ENCODE data around the gene UBAP1L.
A peak's percentile ranks its signal among the peaks of the same experiment; 100 is the strongest.
"Not testable (repeated sequence)": the region's sequence is repeated elsewhere in the genome, so short reads cannot be mapped to it uniquely, and the experiment has no call there.

The UBAP1L gene

DNA sequence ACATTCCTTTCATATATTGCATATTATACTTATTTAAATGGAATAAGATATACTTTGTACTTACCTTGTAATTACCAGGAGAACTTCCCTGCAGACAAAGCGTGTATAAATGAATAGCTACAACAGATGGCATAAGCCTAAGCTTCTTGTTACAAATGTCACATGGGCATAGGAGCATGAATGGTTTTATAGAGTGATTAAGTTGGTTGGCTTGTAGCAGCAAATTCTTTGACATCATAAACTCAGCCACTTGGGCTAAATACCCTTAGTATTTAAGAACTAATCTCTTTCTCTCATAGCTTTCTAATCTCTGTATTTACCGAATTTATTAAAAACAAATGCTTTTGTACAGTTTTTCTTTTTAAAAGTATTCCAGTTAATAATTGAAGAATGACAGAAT, at the start of gene UBAP1L:
UBAP1L (minus strand) TSS at position 115 of the 400 bp plus-strand sequence. CDS start 8,985 bp downstream, outside the sequence.
- no peak for DNase-seq

DNA sequence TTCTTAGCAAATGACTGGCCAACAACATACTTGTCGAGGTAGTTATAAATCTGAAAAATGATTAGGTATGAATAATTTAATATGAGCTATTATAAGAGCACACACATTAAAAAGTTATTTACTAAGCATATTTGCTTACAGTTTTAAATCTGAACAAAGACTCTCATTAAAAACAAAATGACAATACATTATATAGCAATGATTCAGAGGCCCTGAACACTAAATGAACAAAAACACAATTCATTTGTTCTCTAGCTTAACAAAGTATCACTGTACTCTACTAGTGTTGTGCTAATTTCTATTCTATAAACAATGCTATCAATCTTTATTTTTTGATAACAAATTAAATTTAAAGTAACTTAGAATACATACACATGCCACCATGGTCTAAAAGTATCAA, 49.1 kb upstream of the UBAP1L start:
- DNase-seq: no peak

DNA sequence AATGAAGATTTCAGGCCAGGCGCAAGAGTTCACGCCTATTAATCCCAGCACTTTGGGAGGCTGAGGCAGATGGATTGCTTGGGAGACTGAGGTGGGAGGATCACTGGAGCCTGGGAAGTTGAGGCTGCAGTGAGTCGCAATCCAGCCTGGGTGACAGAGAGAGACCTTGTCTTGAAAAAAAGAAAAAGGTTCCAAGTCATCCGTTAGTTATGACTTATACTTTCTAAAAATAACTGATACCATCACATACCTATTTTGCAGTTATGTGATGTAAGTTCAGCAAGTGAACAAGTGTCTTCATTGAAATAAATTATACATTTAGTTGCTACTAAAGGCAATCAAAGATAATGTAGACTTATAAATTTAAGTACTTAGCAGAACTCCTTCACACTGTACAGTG, 48.0 kb upstream of the UBAP1L start:
- no peak for DNase-seq

DNA sequence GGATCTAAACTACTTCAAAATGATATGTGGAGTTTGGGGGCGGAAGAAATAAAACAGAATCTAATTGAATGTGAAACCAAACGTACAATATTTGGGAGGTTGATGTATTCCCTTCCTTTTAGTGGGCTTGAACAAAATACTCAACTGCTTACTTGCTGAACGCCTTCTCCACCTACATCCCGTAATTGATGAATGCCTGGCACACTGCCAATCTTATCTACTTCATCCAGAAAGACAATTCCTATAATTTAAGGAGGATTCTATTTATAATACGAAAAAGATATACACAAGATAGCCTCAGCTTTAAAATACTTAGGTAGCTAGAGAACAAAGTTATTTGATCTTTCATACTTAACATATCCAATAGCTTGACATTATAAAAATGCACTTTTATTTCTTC, 41.7 kb upstream of the UBAP1L start:
- no peak for DNase-seq

DNA sequence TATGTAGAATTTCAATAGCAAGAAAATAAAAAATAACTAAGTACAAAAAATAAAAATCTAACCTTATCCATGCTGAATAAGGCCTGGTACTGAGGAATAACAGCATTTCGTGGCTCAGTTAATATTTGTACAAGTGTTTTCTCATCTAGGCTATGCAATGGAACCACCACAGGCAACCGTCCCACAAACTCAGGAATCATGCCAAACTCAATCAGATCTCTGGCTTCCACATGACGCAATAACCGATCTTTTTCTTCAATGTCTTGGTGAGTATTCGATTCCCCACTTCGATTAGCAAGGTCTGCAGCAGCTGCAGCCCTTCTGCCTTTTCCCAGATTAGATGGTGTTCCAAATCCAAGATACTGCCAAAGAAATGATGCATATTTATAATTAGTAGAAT, 39.7 kb upstream of the UBAP1L start:
- DNase-seq: no peak

DNA sequence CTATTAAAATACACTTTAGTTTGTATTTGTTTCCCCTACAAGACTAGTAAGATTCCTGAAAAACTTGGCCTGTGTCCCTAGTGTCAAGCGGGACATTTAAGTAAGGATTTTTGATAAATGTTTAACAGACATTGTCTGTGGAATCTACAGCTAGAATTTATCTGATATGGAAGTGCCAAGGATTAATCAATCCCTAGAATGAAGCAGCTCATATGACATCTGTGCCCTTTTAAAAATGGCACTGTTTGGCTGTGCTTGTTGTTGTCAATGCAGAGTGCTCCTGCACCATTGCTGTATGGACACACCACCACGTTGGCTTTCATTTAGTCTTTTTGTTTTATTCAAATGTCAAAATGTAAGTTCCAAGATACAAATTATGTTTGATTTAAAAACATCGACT, 32.9 kb upstream of the UBAP1L start:
- no peak for DNase-seq

DNA sequence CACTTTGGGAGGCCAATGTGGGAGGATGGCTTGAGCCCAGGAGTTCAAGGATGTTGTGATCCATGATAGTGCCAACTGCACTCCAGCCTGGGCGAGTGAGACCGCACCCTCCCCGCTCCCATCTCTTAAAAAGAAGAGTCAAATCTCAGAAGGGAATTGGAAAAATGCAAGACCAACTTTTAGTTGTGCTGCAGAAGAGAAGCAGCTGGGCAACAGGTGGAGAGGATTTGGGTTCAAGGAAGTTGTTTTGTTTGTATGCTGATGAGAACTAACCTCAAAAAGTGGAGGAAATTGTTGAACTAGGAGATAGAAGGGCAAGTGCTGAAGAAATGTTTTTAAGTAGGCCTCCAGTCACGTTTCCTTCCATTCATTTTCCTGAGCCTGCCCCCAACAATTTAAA, 31.4 kb upstream of the UBAP1L start:
- DNase-seq: no peak

DNA sequence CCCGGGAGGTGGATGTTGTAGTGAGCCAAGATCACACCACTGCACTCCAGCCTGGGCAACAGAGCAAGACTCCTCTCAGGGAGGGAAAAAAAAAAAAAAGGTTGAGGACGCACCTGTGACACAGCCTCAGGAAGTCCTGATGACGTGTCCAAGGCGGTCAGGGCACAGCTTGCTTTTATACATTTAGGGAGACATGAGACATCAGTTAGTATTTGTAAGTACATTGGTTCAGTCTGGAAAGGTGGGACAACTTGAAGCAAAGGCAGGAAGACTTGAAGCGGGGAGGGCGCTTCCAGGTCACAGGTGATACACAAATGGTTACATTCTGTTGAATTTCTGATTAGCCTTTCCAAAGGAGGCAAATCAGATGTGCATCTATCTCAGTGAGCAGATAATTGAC, 23.6 kb upstream of the UBAP1L start:
- DNase-seq: not testable (repeated sequence)

DNA sequence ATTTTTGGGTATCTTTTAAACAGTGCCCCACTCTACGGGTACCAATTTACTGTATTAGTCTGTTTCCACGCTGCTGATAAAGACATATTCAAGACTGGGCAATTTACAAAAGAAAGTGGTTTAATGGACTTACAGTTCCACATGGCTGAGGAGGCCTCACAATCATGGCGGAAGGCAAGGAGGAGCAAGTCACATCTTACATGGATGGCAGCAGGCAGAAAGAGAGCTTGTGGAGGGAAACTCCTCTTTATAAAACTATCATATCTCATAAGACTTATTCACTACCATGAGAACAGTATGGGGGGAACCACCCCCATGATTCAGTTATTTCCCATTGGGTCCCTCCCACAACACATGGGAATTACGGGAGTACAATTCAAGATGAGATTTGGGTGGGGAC, 22.9 kb upstream of the UBAP1L start:
- not testable (repeated sequence) for DNase-seq

DNA sequence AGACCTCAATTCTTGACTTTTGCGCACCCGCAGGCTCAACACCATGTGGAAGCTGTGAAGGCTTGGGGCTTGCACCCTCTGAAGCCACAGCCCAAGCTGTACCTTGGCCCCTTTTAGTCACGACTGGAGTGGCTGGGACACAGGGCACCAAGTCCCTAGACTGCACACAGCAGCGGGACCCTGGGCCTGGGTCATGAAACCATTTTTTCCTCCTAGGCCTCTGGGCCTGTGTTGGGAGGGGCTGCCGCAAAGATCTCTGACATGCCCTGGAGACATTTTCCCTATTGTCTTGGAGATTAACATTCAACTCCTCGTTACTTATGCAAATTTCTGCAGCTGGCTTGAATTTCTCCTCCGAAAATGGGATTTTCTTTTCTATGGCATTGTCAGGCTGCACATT, 22.1 kb upstream of the UBAP1L start:
- not testable (repeated sequence) for DNase-seq

DNA sequence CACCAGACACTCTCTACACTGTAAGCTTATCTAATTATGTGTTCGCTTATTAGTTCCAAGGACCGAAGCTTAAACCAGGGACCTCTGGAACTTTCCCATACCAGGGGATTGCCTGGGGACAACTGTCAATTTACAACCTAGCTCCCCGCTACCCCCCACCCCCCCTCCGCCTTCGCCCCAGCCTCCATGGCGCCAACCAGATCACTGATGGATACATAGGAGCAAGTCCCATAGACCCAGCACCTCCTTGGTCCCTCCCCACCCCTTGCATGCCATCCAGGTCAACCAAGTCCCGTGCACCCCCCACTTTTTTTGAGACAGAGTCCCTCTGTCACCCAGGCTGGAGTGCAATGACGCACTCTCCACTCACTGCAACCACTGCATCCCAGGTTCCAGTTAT, 19.5 kb upstream of the UBAP1L start:
- DNase-seq: no peak

DNA sequence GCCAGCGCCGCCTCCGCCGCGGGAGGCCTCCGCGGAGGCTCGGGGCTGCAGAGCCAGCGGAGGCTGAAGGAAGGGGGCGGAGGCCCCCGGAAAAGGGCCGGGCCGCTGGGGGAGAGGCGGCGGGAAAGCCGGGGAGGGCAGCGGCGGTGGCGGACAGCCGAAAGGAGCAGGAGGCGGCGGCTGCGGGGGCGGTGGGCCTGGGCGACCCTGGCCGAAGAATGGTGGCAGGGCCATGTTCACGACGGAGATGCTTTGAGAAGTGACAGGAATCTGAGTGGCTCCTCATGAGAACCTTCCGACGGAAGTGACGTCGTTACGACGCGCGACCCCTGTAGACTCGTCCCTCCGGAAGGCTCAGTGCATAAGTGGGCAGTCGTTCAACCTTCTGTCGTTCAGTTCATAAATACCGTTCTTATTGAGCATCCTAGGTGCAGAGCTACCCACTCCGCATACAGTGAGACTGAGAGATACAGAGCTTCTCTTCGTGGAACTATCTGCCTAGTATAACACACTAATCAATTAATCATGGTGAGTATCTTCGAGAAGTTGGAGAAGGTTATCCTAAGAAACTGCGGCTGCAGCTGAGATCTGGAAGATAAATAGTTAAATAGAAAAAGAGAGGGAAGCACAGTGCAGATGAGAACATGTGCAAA, 18.7 kb upstream of the UBAP1L start, which contains the start of gene PDCD7:
PDCD7 (minus strand) TSS at position 261 of the 653 bp plus-strand sequence; CDS start at position 234, 27 bp downstream.
- DNase-seq: peak; percentile 57 to 92

DNA sequence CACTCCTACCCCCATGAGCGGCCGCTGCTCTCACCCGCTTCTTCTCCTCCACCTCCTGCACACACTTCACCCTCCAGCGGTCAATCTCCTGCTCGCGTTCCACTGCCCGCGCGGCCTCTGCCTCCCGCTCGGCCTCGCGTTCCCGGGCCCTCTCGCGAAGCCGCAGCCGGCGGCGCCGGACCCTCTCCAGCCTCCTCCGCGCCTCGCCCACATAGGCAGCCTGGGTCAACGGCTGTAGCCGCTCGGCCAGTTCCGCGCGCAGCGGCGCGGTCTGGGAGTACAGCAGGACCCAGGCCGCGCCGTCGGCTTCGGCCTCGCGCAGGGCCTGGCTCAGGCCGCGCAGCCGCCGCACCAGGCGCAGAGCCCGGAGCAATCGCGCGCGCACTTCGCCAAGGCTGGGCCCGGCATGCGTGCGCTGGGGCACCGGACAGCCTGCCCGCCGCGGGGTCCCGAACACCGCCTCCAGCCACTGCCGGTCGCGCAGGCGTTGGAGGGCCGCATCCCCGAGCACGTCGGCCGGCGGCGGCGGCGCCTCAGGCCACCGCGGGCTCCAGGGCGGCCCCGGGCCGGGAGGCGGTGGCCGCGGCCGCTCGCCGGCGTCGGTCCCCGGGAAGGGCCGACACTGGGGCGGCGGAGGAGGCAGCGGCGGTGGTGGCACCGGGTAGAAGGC, 18.0 kb upstream of the UBAP1L start:
- peak in 1 of 2 donors; percentile 48 for DNase-seq

DNA sequence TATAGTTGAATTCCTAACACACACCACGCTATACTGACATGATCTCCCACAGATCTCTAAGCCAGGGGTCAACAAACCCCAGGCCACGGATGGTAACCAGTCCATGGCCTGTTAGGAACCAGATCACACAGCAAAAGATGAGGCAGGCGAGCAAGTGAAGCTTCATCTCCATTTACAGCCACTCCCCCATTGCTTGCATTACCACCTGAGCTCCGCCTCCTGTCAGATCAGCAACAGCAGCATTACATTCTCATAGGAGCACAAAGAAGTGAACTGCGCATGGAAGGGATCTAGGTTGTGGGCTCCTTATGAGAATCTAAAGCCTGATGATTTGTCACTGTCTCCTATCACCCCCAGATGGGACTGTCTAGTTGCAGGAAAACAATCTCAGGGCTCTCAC, 15.9 kb upstream of the UBAP1L start:
- DNase-seq: no peak

DNA sequence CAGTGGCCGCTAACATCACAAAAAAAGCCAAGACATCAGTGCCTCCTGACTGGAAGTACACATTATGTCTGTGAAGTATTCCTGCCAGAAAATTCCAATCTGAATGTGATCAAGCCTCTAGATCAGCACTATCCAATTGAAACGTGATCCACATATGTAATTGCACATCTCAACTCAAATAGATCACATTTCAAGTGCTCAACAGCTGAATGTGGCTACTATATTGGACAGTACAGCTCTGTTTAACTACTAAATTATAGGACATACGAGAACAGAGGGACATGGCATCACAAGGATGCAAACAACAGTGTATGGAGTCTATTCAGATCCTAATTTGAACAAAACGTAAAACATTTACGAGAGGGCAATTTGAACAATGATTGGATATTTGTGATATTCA, 542 bp upstream of the UBAP1L start:
- no peak for DNase-seq

DNA sequence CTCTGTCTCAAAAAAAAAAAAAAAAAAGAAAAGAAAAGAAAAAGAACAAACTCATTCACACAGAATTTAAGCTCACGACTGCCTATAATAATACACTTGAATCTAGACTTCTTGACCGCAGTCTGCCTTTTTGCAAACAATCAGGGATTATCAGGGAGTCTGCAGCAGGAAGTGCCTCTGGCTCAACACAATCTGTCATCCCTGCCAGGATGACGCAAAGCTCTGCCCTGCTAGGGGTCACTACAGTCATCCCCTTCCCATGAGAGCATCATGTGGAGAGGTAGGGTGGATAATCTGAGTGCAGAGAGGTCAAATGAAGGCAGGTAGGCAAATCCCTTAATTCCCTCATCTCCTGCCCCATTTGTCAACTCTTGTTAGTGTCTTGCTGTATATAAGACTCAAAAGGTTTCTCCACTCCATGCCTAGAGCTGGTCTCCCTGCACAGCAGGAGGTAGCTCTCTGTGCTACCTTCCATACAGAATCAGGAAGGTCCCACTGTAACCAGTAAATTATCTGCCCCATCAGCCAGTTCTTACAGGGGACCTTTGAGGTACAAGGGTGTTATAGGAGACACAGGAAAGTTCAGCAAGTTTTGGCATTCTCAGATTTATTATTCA, 4.2 kb downstream of the UBAP1L start:
- no peak for DNase-seq

DNA sequence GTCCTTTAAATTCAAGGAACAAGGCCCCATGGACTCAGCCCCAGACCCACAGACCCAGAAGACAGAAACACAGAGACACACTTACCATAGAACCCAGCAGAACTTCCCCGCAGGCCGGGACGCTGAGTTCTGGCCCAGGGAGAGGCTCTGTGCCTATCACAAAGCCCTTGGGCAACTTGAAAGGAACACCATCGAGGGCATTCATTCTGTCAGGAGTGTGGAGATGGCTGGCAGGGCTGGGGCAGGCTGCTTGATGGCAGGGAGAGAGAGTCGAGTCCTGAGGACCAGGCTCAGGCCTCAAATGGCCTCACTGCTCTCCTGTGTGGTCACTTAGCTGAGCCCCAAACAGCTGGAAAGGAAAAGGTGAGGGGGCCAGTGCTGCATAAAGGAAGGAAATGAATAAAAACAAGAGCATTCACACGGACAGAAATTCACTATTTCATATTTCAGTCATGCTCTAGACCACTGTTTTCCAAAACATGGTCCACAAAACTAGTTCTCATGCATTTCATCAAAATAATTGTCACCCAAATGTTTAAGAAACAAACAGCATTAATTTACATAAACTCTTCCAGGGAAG, 8.9 kb downstream of the UBAP1L start:
- DNase-seq: no peak

DNA sequence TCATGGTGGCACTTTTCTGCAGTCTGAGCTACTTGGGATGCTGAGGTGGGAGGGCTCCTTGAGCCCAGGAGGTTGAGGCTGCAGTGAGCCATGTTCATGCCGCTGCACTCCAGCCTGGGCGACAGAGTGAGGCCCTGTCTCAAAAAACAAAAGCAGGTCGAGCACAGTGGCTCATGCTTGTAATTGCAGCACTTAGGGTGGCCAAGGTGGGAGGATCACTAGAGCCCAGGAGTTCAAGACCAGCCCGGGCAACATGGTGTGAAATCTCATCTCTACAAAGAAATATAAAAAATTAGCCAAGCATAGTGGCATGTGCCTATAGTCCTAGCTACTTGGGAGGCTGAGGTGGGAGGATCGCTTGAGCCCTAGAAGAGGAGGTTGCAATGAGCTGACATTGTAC, 10.0 kb downstream of the UBAP1L start:
- no peak for DNase-seq

DNA sequence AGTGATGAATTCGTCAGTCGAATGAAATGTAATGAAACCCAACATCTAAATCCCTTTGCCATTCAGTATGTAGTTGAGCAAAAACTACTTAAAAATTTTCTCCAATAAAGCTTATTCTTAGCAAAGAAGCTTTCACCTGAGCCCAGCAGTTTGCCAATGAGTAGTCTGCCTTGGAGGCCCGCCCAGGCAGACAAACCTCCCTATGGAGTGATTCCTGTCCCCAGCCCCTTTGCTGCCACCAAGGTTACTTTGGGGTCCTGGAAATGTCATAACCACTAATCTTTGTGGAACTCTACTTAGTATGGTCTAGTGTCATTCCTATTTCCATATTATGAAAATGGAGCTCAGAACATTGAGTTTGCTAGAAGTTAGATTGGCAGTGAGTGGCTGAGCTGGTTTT, 12.1 kb downstream of the UBAP1L start:
- DNase-seq: no peak

DNA sequence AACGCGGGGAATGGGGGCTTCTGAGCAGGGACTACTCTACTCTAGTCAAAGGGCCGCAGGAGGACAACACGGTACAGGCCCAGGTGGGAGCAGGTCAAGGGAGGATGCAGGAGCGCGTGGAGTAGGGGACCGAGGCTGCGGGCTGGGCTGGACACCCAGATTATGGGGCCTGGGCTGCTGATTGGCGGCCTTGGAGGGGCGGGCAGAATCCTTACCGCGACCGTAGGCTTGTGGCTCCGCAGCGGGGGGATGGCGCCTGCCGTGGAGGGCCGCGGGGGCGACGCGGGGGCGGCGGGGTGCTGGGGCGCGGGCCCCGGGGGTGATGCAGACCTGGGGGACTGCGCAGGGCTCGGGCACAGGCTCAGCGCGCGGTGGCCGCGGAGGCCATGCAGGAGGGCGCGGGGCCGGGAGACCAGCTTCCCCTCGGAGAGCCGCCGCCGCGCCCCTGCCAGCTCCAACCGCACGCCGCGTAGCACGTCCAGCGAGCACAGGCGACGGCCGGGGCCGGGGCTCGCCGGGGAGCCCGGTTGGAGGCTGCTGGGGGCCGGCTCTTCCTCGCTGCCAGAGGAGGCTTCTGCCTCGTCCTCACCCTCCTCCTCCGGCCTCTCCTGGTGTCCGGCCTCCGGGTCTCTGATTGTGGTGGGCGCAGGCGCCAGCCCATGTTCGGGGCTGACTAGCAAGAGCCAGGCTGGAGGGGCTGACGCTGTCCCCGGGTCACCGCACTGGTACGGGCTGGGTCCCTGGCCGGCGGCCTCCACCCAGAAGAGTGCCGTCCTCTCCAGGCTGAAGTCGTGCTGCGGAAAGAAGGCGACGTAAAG, 12.9 kb downstream of the UBAP1L start:
- DNase-seq: no peak

DNA sequence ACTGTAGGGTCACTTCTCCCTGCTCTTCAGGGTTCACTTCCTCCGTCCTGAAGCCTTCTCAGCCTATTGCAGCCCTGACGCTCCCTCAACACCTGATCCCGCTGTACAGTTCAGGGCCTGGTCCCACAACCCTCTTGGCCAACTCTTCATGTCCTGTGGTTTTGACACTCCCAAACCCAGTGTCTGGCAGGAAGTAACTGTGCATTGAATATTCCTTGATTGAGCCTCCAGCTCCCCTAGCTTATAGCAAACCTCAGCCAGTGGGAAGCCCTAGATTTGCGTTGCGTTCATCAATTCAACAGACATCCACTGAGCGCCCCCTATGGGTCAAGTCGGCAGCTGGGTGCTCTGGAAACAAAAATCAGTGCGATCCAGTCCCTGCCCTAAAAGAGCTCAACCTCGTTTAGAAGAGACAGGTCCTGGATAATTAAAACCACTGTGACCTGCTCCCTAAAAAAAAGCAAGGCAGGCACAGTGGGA, 13.5 kb downstream of the UBAP1L start:
- DNase-seq: peak; percentile 16 to 21

DNA sequence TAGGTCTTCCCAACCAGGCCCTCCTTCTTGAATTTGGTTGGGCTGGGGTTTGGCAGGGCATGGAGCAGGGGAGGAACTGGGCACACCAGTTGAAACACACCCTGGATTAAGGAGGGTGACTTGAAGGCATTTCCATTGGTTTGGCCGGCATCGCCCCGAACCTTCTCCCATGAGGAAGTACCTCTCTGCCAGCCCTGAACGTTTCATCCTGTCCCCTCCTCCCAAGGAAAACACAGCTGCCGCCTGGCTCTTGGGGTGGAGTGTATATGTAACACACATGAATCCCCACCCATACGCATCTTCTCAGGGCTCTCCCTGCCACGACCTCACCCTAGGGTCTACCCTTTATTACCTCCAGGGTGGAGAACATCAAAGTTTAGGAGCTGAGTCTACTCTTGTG, 14.6 kb downstream of the UBAP1L start:
- no peak for DNase-seq

DNA sequence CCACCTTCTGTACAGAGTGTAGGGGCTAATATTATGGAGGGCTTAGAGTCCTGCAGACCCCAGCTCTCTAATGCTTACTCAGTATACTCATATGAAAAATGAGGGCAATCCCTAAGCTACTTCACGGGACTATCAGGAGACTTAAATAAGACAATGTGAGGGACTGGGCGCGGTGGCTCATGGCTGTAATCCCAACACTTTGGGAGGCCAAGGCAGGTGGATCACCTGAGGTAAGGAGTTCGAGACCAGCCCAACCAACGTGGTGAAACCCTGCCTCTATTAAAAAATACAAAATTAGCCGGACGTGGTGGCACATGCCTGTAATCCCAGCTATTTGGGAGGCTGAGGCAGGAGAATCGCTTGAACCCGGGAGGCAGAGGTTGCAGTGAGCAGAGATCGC, 15.2 kb downstream of the UBAP1L start:
- DNase-seq: not testable (repeated sequence)
